Measurements from ENCODE around the gene SPN.

DNA sequence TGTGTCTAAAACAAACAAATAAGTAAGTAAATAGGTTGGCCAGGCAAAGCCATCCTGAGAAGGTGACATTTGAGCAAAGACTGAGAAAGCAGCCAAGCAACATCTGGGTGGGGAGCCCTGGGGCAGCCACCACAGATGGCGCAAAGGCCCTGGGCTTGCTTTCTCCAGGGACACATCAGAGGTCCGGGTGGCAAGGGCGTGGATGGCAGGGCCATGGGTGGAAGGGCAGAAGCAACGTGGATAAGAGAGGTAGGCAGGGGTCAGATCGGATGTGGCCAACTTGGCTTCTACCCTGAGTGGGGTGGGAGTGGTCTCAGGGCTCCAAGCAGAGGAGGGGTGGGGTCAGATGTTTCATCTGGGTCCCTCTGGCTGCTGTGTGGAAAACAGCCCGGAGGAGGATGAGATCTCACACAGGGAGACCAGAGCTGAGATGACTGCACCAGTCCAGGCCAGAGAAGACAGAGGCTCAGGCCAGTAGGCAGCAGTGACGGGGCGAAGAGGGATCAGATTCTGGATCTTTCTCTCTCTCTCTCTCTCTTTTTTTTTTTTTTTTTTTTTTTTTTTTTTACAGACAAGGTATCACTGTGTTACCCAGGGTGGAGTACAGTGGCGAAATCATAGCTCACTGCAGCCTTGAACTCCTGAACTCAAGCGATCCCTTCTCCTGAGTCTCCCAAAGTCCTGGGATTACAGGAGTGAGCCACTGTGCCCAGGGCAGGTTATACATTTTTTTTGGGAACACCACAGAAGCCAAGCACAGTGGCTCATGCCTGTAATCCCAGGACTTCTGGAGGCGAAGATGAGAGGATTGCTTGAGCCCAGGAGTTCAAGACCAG is 6.1 kb upstream of the SPN start:
- TF ChIP-seq EP300 (IDR thresholded peaks at IDR 0.05) (no peak), POLR2A (IDR thresholded peaks at IDR 0.05) (no peak)
- TF ChIP-seq, protein P1, sequence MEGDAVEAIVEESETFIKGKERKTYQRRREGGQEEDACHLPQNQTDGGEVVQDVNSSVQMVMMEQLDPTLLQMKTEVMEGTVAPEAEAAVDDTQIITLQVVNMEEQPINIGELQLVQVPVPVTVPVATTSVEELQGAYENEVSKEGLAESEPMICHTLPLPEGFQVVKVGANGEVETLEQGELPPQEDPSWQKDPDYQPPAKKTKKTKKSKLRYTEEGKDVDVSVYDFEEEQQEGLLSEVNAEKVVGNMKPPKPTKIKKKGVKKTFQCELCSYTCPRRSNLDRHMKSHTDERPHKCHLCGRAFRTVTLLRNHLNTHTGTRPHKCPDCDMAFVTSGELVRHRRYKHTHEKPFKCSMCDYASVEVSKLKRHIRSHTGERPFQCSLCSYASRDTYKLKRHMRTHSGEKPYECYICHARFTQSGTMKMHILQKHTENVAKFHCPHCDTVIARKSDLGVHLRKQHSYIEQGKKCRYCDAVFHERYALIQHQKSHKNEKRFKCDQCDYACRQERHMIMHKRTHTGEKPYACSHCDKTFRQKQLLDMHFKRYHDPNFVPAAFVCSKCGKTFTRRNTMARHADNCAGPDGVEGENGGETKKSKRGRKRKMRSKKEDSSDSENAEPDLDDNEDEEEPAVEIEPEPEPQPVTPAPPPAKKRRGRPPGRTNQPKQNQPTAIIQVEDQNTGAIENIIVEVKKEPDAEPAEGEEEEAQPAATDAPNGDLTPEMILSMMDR (IDR thresholded peaks at IDR 0.05), result no peak

All from ovary (tissue), 3 donors.